Neural cell (in vitro differentiated cells): ENCODE data around the gene IFNLR1.

Experiments used
- EP300 ChIP-seq: fragments of 450-650 bp; conservative IDR thresholded peaks from 2 replicates; pipeline ENCODE4 v1.6.1; 2014; ENCODE audit warnings: antibody characterized with exemption, mild to moderate bottlenecking, moderate library complexity; ENCODE audit not compliant: poor library complexity, severe bottlenecking
- EZH2 ChIP-seq: fragments of 200-600, 300-800 bp; shearing (Covaris generic), sonication (generic); IDR thresholded peaks from 2 replicates; pipeline ENCODE4 v1.6.1; 2014; ENCODE audit warnings: antibody characterized with exemption, low read length, borderline replicate concordance, mild to moderate bottlenecking; ENCODE audit not compliant: insufficient read depth, poor library complexity, severe bottlenecking
- MXI1 ChIP-seq: fragments of 450-650 bp; conservative IDR thresholded peaks from 2 replicates; pipeline ENCODE4 v1.6.1; 2014; ENCODE audit warnings: antibody characterized with exemption, mild to moderate bottlenecking; ENCODE audit not compliant: poor library complexity, severe bottlenecking
- POLR2AphosphoS5 ChIP-seq: IDR thresholded peaks from 2 replicates; pipeline ENCODE4 v1.6.1; 2012
- RAD21 ChIP-seq: fragments of 450-650 bp; conservative IDR thresholded peaks from 2 replicates; pipeline ENCODE4 v1.6.1; 2014; ENCODE audit warnings: antibody characterized with exemption, mild to moderate bottlenecking, moderate library complexity
- SMC3 ChIP-seq: fragments of 450-650 bp; conservative IDR thresholded peaks from 2 replicates; pipeline ENCODE4 v1.6.1; 2014; ENCODE audit warnings: antibody characterized with exemption, mild to moderate bottlenecking, moderate library complexity; ENCODE audit not compliant: poor library complexity
- TAF1 ChIP-seq: IDR thresholded peaks from 2 replicates; pipeline ENCODE4 v1.6.1; 2012; ENCODE audit warnings: low read depth
- TF ChIP-seq, protein P1 (sequence below): IDR thresholded peaks from 2 replicates; pipeline ENCODE4 v1.6.1; 2012; ENCODE audit warnings: borderline replicate concordance
- TF ChIP-seq, protein P2 (sequence below): fragments of 450-650 bp; IDR thresholded peaks from 2 replicates; pipeline ENCODE4 v1.5.1; 2014; ENCODE audit warnings: antibody characterized with exemption, mild to moderate bottlenecking, moderate library complexity; ENCODE audit not compliant: poor library complexity, severe bottlenecking

DNA sequence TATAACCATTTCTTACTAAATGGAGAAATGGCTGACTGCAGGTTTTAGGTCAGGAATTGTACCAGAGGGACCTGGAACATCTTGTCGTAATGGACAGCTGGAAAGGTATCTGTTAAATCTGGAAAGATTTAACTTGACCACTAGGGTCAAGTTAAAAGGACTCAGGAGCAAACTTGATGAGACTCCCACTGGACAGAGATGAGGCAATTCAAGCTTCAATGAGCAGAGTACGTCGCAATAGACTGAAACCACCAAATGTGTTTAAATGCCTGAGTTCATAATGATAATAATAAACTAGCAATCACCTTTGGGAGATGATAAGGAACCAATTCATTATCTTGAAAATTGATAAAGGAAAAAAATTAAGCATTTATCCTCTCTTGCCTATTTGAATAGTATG is 8.7 kb downstream of the IFNLR1 start:
- TF ChIP-seq, protein P1, sequence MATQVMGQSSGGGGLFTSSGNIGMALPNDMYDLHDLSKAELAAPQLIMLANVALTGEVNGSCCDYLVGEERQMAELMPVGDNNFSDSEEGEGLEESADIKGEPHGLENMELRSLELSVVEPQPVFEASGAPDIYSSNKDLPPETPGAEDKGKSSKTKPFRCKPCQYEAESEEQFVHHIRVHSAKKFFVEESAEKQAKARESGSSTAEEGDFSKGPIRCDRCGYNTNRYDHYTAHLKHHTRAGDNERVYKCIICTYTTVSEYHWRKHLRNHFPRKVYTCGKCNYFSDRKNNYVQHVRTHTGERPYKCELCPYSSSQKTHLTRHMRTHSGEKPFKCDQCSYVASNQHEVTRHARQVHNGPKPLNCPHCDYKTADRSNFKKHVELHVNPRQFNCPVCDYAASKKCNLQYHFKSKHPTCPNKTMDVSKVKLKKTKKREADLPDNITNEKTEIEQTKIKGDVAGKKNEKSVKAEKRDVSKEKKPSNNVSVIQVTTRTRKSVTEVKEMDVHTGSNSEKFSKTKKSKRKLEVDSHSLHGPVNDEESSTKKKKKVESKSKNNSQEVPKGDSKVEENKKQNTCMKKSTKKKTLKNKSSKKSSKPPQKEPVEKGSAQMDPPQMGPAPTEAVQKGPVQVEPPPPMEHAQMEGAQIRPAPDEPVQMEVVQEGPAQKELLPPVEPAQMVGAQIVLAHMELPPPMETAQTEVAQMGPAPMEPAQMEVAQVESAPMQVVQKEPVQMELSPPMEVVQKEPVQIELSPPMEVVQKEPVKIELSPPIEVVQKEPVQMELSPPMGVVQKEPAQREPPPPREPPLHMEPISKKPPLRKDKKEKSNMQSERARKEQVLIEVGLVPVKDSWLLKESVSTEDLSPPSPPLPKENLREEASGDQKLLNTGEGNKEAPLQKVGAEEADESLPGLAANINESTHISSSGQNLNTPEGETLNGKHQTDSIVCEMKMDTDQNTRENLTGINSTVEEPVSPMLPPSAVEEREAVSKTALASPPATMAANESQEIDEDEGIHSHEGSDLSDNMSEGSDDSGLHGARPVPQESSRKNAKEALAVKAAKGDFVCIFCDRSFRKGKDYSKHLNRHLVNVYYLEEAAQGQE, result no peak
- TF ChIP-seq, protein P2, sequence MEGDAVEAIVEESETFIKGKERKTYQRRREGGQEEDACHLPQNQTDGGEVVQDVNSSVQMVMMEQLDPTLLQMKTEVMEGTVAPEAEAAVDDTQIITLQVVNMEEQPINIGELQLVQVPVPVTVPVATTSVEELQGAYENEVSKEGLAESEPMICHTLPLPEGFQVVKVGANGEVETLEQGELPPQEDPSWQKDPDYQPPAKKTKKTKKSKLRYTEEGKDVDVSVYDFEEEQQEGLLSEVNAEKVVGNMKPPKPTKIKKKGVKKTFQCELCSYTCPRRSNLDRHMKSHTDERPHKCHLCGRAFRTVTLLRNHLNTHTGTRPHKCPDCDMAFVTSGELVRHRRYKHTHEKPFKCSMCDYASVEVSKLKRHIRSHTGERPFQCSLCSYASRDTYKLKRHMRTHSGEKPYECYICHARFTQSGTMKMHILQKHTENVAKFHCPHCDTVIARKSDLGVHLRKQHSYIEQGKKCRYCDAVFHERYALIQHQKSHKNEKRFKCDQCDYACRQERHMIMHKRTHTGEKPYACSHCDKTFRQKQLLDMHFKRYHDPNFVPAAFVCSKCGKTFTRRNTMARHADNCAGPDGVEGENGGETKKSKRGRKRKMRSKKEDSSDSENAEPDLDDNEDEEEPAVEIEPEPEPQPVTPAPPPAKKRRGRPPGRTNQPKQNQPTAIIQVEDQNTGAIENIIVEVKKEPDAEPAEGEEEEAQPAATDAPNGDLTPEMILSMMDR, result no peak
- no peak for TF ChIP-seq POLR2AphosphoS5
- TF ChIP-seq EZH2, result no peak
- TF ChIP-seq SMC3, result no peak
- no peak for TF ChIP-seq MXI1
- TF ChIP-seq EP300, result no peak
- no peak for TF ChIP-seq TAF1
- TF ChIP-seq RAD21, result no peak
